Measurements from ENCODE around the gene NOXA1.

Gene NOXA1

GRCh38 chr9:137428841-137429545, 5.8 kb downstream of the NOXA1 start:
- no peak for DNase-seq

DNA sequence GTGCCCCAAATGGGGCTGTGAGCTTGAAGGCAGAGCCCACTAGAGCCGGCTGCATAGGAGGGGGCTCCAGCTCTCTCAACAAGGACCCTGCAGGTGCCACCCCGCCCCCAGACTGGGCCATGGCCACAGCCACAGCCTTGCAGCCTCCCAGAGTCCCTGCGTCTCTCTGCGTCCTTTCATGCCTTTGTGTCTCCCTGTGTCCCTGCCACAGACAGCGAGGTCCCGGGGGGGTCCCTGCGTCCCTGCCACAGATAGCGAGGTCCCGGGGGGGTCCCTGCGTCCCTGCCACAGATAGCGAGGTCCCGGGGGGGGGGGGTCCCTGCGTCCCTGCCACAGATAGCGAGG, 6.3 kb downstream of the NOXA1 start:
- no peak for DNase-seq

GRCh38 chr9:137429974-137430722, 7.0 kb downstream of the NOXA1 start:
- no peak for DNase-seq

GRCh38 chr9:137430723-137431415, 7.7 kb downstream of the NOXA1 start:
- no peak for DNase-seq

- DNase-seq, result no peak
These were observed 8.3 kb downstream of the NOXA1 start for GRCh38 chr9:137431416-137431931.

GRCh38 chr9:137432687-137433348, 9.6 kb downstream of the NOXA1 start:
- no peak for DNase-seq

DNA sequence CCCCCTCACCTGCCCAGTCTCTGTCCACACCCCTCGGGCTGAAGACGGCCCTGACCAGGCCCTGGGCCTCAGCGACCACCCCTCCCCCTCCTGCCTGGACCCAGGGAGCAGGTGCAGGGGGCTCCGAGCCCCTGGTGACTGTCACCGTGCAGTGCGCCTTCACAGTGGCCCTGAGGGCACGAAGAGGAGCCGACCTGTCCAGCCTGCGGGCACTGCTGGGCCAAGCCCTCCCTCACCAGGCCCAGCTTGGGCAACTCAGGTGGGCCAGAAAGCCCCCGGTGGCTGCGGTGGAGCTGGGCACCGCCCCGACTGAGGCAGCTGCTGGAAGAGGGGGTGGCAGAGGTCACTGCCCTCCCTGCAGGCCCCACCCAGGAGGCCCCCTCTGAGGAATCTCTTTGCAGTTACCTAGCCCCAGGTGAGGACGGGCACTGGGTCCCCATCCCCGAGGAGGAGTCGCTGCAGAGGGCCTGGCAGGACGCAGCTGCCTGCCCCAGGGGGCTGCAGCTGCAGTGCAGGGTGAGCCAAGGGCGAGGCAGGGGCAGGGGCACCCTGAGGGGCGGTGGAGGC, 10.2 kb downstream of the NOXA1 start:
- no peak for DNase-seq

GRCh38 chr9:137433916-137434431, 10.8 kb downstream of the NOXA1 start:
- DNase-seq, result no peak

GRCh38 chr9:137434498-137435380, 11.5 kb downstream of the NOXA1 start:
- DNase-seq, result no peak

- DNase-seq, result no peak
These were observed 12.2 kb downstream of the NOXA1 start for GRCh38 chr9:137435381-137435891.

- DNase-seq, result no peak
These were observed 13.0 kb downstream of the NOXA1 start for GRCh38 chr9:137435980-137436760.

DNA sequence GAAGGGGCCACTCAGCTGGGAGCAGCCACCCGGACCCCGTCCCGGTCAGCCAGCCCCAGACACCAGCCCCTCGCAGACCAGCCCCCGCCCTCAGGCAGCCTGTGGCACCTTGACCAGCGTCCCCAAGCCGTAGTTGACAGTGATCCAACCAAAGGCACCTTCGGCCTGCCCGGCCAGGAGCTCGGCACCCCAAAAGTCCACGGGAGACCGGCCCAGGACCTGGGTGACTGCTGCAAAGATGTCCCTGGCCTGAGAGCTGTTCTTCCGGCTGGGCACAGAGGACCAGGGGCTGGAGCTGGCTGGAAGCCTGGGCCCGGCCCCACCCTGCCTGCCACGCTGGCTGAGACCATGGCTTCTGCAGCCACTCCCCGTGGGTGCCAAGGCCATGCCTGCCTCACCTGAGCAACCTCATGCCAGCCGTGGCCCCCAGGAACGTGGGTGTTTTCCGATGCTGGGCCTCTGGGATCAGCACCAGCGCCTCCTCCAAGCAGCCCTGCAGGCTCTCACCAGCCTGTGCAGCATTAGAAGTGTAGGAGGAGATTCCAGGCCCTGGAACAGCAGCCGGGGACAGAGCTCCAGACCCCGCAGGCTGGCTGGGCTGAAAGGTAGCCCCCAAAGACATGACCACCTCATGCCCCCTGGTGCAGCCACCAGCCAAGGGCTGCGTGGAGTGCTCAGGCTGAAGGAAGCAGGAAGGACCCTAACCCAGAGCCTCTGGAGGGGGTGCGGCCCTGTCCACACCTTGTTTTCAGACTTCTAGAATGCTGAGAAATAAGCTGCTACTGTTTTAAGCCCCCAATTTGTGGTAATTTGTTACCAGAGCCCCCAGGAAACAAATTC, 13.8 kb downstream of the NOXA1 start:
- DNase-seq, result no peak

- DNase-seq, result no peak
These were observed 14.7 kb downstream of the NOXA1 start for GRCh38 chr9:137437691-137438590.

- no peak for DNase-seq
These were observed 15.5 kb downstream of the NOXA1 start for GRCh38 chr9:137438591-137439157.

GRCh38 chr9:137439158-137439714, 16.0 kb downstream of the NOXA1 start:
- DNase-seq, result no peak

DNA sequence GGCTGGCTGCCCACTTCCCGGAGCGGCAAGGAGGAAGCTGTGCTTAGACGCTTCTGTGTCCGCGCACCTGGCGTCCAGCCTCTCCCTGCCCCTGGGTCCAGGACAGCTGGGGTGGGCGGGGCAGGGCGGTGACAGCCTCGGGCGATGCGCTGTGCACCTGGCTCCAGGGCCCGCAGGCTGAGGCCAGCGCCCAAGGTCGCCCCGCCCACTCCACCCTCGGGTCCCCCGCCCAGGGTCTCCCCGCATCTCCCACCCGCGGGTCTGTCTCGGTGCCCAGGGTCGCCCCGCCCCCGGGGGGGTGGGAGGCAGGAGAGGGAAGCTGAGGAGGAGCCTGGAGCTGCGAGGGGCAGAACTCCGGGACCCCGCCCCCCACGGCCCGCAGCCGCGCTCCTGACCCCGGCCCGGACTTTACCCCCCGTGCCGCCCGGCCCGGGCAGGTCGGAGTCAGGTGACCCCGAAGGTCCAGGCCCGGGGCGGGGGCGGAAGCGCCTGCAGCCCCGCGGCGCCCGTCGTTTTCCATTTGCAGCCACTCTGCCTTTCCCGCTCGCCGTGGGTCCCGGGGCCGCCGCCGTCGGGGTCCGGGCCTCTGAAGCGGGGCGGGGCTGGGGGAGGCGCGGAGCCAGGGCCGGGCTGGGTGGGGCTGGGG, 18.2 kb downstream of the NOXA1 start, which contains the start of gene ENTPD8:
ENTPD8 (minus strand) TSS at position 69 of the 646 bp plus-strand sequence. CDS start 3,072 bp downstream, outside the sequence.
- no peak for DNase-seq

GRCh38 chr9:137441935-137442321, 18.7 kb downstream of the NOXA1 start:
- DNase-seq, result no peak

Measured in amniotic stem cell (primary cell).